GM23248 (cell line): ENCODE measurements around the gene PPP1CB. TPM values are rescaled to one million over a fixed set of nuclear protein-coding genes. Genes with fewer than 3 reads are reported as not detected.
A peak's percentile ranks its signal among the peaks of the same experiment; 100 is the strongest.

Experiments
- DNase-seq: peaks from one replicate; pipeline ENCODE4 v3.0.0-alpha.2; 2015
- H2AFZ ChIP-seq: fragments of 200-600 bp; sonication (generic); 2 replicates; pipeline ENCODE4 v1.6.1; 2016; ENCODE audit warnings: antibody characterized with exemption
- H3F3A ChIP-seq: fragments of 200-600 bp; sonication (generic); 2 replicates; pipeline ENCODE4 v1.6.1; 2016; ENCODE audit warnings: mild to moderate bottlenecking, antibody characterized with exemption, mixed run types; ENCODE audit not compliant: insufficient read depth
- H3K27ac ChIP-seq: fragments of 200-600 bp; sonication (generic); 2 replicates; pipeline ENCODE4 v1.5.1; 2016; ENCODE audit warnings: mild to moderate bottlenecking
- H3K27me3 ChIP-seq: fragments of 200-600 bp; sonication (generic); replicated peaks from 2 replicates; pipeline ENCODE4 v1.6.1; 2016; ENCODE audit warnings: mild to moderate bottlenecking; ENCODE audit not compliant: insufficient read depth
- H3K36me3 ChIP-seq: fragments of 200-600 bp; sonication (generic); 2 replicates; pipeline ENCODE4 v1.6.1; 2016; ENCODE audit warnings: low read depth, mild to moderate bottlenecking
- H3K4me1 ChIP-seq: fragments of 200-600 bp; sonication (generic); 2 replicates; pipeline ENCODE4 v1.6.1; 2016; ENCODE audit warnings: mild to moderate bottlenecking; ENCODE audit not compliant: insufficient read depth
- H3K4me2 ChIP-seq: fragments of 200-600 bp; sonication (generic); one replicate; pipeline ENCODE4 v1.6.1; 2016; ENCODE audit warnings: mild to moderate bottlenecking; ENCODE audit not compliant: unreplicated experiment
- H3K4me3 ChIP-seq: fragments of 200-600 bp; sonication (generic); 2 replicates; pipeline ENCODE4 v1.5.1; 2016; ENCODE audit warnings: mild to moderate bottlenecking
- H3K79me2 ChIP-seq: fragments of 200-600 bp; sonication (generic); 2 replicates; pipeline ENCODE4 v1.6.1; 2016; ENCODE audit warnings: mild to moderate bottlenecking; ENCODE audit not compliant: insufficient read depth
- H3K9ac ChIP-seq: fragments of 200-600 bp; sonication (generic); 2 replicates; pipeline ENCODE4 v1.6.1; 2016; ENCODE audit warnings: mild to moderate bottlenecking
- H3K9me2 ChIP-seq: fragments of 200-600 bp; sonication (generic); 2 replicates; pipeline ENCODE4 v1.6.1; 2016; ENCODE audit warnings: mixed run types, mild to moderate bottlenecking, moderate library complexity; ENCODE audit not compliant: insufficient read depth
- H3K9me3 ChIP-seq: fragments of 200-600 bp; sonication (generic); one replicate; pipeline ENCODE4 v1.6.1; 2017; ENCODE audit warnings: low read depth
- H4K20me1 ChIP-seq: fragments of 200-600 bp; sonication (generic); 2 replicates; pipeline ENCODE4 v1.6.0; 2016; ENCODE audit not compliant: insufficient read depth
- EZH2 ChIP-seq: fragments of 200-600 bp; sonication (generic); IDR thresholded peaks from 2 replicates; pipeline ENCODE4 v1.6.1; 2018; ENCODE audit warnings: antibody characterized with exemption, mild to moderate bottlenecking; ENCODE audit not compliant: insufficient read depth, poor library complexity, severe bottlenecking
- EZH2phosphoT487 ChIP-seq: fragments of 200-600 bp; sonication (generic); IDR thresholded peaks from 2 replicates; pipeline ENCODE4 v1.6.1; 2018; ENCODE audit warnings: antibody characterized with exemption, moderate library complexity, mild to moderate bottlenecking, low read depth; ENCODE audit not compliant: insufficient read depth
- WGBS, 2 experiments: methylation state at CpG; one replicate each; pipeline ENCODE4 v1.1.6; 2015 to 2017; ENCODE audit warnings: low lambda C conversion rate in 2 of 2, low coverage in 1 of 2; ENCODE audit errors: missing lambda C conversion rate in 2 of 2; 5-methylcytosine and 5-hydroxymethylcytosine counted together
- in situ Hi-C: fragments of 300-500 bp; cut with MboI; formaldehyde crosslinking; loops from 2 replicates; pipeline ENCODE4 v1.15.0; 2020
- polyA plus RNA-seq: library from polyadenylated mRNA; unstranded; fragments of >200 nt; fragmentation: Nextera tagmentation; extraction: Ambion mirVana; gene quantifications from 2 replicates; pipeline ENCODE4 v1.2.1, GENCODE V29; 2016
- total RNA-seq: library from RNA; depleted of rRNA; stranded (reverse); fragments of >200 nt; shearing (Covaris generic); gene quantifications from 2 replicates; pipeline ENCODE4 v1.2.3, GENCODE V29; 2014; rRNA removed

PPP1CB gene
- 119 and 127 TPM in 2 replicates for total RNA-seq
- polyA plus RNA-seq, result 122 and 125 TPM in 2 replicates

DNA sequence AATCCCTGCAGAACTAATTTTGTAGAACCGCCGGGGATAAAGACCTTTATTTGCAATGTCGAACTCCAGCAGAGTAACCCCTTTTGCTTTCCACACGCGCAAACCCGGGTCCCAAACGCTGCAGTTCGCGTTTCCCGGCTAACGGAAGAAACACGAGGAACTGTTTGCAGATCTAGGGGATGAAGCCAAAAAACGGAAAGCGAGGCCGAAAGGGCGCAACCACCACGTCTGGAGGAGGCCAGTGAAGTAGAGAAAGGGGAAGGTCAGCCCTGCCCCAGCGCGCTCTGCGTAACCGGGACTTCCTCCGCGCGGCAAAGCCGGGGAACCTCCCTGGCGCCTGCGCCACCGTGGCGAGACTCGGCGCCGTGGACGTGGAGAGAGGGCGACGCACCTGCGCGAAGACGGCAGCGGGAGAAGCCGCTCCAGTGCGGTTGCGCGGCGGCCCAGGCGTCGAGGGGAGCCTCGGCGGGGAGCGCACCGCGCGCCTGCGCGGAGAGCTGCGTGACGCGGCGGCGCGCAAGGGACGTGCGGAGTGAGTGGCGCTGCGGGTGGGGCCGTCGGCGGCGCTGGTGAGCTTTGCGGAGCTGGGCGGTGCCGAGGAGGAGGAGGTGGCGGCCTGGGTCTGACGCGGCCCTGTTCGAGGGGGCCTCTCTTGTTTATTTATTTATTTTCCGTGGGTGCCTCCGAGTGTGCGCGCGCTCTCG lies at the start of gene PPP1CB:
Gene PPP1CB (plus strand): TSS at position 579 of the 704 bp plus-strand sequence. CDS start 295 bp downstream, outside the sequence.
- Histone ChIP-seq H3K9me3 (no peaks in the 10 kb centered on the region), H4K20me1 (peaks cover 18% of the 10 kb centered on the region), H3F3A (peaks cover 35% of the 10 kb centered on the region), H3K79me2 (peaks cover 46% of the 10 kb centered on the region), H3K9ac (peak within 1 kb of the TSS; percentile 98), H2AFZ (peak within 1 kb of the TSS; percentile 77), H3K9me2 (no peaks in the 10 kb centered on the region), H3K36me3 (no peaks in the 10 kb centered on the region), H3K27me3 (no peaks in the 10 kb centered on the region), H3K4me1 (peaks cover 31% of the 10 kb centered on the region), H3K4me2 (peak within 1 kb of the TSS; percentile 84), H3K27ac (peak within 1 kb of the TSS; percentile 93), H3K4me3 (peak within 1 kb of the TSS; percentile 88)
- DNase-seq, result peak; percentile 99
- 1% methylated on average over 69 to 70 of the region's 81 CpGs for whole genome bisulfite sequencing, 2 experiments
- in situ Hi-C loops, result loop anchor here (10.0 kb wide), 1 partner anchor 157 kb away; no protein-coding TSS in a partner anchor
- no peak for TF ChIP-seq EZH2phosphoT487
- no peak for TF ChIP-seq EZH2

DNA sequence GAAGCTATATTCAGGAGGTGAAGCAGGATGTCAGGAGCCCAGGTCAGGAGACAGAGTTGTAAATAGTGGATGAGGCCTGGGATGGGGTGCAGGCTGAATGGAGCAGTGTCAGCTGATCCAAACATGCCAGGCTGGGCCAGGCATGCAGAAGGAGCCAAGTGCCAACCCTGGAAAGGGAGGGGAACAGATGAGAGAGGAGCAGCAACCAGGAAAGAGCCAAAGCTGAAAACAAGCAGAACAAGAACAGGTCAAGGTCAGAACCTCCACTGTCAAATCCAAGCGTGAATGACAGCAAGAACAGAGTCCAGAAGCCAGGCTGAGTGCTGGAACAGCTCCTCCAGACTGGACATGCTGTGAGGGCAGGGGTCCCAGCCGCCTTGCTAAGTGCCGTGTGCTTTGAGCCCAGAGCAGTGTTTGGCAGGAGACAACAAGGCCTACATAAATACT lies 49.2 kb upstream of the PPP1CB start:
- Histone ChIP-seq H3K4me3 (no peak overlapping the region), H3K4me1 (no peaks in the 10 kb centered on the region), H3K27ac (no peak overlapping the region), H3F3A (no peaks in the 10 kb centered on the region), H2AFZ (no peak overlapping the region), H3K27me3 (no peaks in the 10 kb centered on the region), H4K20me1 (no peaks in the 10 kb centered on the region), H3K9me3 (no peaks in the 10 kb centered on the region), H3K9ac (no peak overlapping the region), H3K4me2 (no peak overlapping the region), H3K36me3 (no peaks in the 10 kb centered on the region), H3K9me2 (no peaks in the 10 kb centered on the region), H3K79me2 (no peaks in the 10 kb centered on the region)
- WGBS, 2 experiments, result 81 to 82% methylated on average over 3 of the region's 3 CpGs
- no peak for TF ChIP-seq EZH2
- no peak for TF ChIP-seq EZH2phosphoT487
- in situ Hi-C loops, result no loop called here
- no peak for DNase-seq

DNA sequence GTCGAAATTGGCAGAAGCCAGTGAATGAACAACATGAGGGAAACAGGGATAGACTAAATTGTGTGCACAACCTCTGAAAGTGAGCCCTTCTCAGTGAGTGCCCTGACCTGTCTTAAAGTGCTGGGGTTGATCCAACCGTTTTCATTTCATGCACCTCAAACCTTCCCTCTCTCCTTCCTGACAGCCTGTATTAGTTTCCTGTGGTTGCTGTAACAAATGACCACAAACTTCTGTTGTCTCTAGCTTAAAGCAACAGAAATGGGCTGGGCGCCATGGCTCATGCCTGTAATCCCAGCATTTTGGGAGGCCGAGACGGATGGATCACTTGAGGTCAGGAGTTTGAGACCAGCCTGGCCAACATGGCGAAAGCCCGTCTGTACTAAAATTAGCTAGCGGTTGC lies 48.8 kb upstream of the PPP1CB start:
- TF ChIP-seq EZH2 (no peak), EZH2phosphoT487 (no peak)

DNA sequence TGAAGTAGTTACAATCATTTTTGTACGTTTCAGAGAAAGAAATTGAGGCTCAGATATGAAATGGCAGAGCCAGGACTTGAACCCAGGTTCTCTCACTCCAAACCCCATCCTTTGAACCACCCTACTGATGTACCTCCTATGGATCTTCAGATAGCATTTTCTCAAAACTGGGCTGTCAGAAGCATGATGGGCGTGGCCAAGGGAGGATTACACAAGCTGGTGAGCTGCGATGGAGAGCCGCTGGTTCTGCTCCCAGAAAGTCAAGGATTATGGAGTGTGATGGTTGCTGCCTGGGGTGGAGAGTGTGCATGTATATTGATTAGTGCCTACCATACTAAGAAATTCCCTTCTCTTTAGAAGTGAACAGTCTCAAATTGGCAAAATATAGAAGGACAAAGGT lies 47.0 kb upstream of the PPP1CB start:
- H3K27me3 ChIP-seq, result no peaks in the 10 kb centered on the region
- no peak overlapping the region for H3K4me3 ChIP-seq
- no peaks in the 10 kb centered on the region for H3K9me2 ChIP-seq
- H4K20me1 ChIP-seq, result no peaks in the 10 kb centered on the region
- no peaks in the 10 kb centered on the region for H3K36me3 ChIP-seq
- no peaks in the 10 kb centered on the region for H3K4me1 ChIP-seq
- H3K9ac ChIP-seq, result no peak overlapping the region
- no peaks in the 10 kb centered on the region for H3F3A ChIP-seq
- no peak overlapping the region for H3K27ac ChIP-seq
- 85% methylated on average over 4 of the region's 4 CpGs for WGBS, 2 experiments
- DNase-seq, result no peak
- no peak overlapping the region for H2AFZ ChIP-seq
- no peaks in the 10 kb centered on the region for H3K79me2 ChIP-seq
- TF ChIP-seq EZH2 (no peak), EZH2phosphoT487 (no peak)
- no peaks in the 10 kb centered on the region for H3K9me3 ChIP-seq
- no peak overlapping the region for H3K4me2 ChIP-seq
- in situ Hi-C loops, result no loop called here

More for the DNA sequence above, 48.8 kb upstream of the PPP1CB start:
- H4K20me1 ChIP-seq, result no peaks in the 10 kb centered on the region
- no peak overlapping the region for H3K27ac ChIP-seq
- H3K4me3 ChIP-seq, result no peak overlapping the region
- H2AFZ ChIP-seq, result no peak overlapping the region
- no peaks in the 10 kb centered on the region for H3K27me3 ChIP-seq
- no peaks in the 10 kb centered on the region for H3K36me3 ChIP-seq
- H3K9ac ChIP-seq, result no peak overlapping the region
- H3K4me1 ChIP-seq, result no peaks in the 10 kb centered on the region
- H3K79me2 ChIP-seq, result no peaks in the 10 kb centered on the region
- no peak overlapping the region for H3K4me2 ChIP-seq
- no peaks in the 10 kb centered on the region for H3K9me2 ChIP-seq
- no peaks in the 10 kb centered on the region for H3K9me3 ChIP-seq
- 91 to 92% methylated on average over 8 of the region's 8 CpGs for WGBS, 2 experiments
- no peaks in the 10 kb centered on the region for H3F3A ChIP-seq
- in situ Hi-C loops, result no loop called here
- no peak for DNase-seq
